ENCODE data around the gene MINDY2.

Gene MINDY2

GRCh38 chr15:58873267-58873666 lies 102.2 kb downstream of the MINDY2 start:
- no peak overlapping the region for H3K27ac ChIP-seq (ENCODE audit: low read length)
- H3K4me2 ChIP-seq (ENCODE audit: low read length), result no peak overlapping the region
- no peaks in the 10 kb centered on the region for H3K27me3 ChIP-seq (ENCODE audit: low read depth, low read length)
- no peaks in the 10 kb centered on the region for H4K20me1 ChIP-seq (ENCODE audit: insufficient read depth, low read length)
- TF ChIP-seq CTCF (IDR thresholded peaks at IDR 0.05; ENCODE audit: low read depth, low read length) (no peak), EZH2phosphoT487 (IDR thresholded peaks at IDR 0.05; ENCODE audit: low read depth) (no peak)
- peaks cover 17% of the 10 kb centered on the region for H3K36me3 ChIP-seq (replicated peaks; ENCODE audit: low read depth, low read length)
- H3K4me3 ChIP-seq (ENCODE audit: low read length), result no peak overlapping the region
- H3K9me3 ChIP-seq (ENCODE audit: insufficient read depth, low read length), result no peaks in the 10 kb centered on the region
- no peaks in the 10 kb centered on the region for H3K79me2 ChIP-seq (ENCODE audit: low read length)
- H3K4me1 ChIP-seq (ENCODE audit: low read length), result no peaks in the 10 kb centered on the region
- H2AFZ ChIP-seq (ENCODE audit: low read depth, low read length), result no peak overlapping the region
- no peak overlapping the region for H3K9ac ChIP-seq (ENCODE audit: low read length)

GRCh38 chr15:58875343-58875742 lies 104.2 kb downstream of the MINDY2 start:
- Histone ChIP-seq H3K4me1 (ENCODE audit: low read length) (no peaks in the 10 kb centered on the region), H3K4me2 (ENCODE audit: low read length) (no peak overlapping the region), H3K9ac (ENCODE audit: low read length) (no peak overlapping the region), H2AFZ (ENCODE audit: low read depth, low read length) (no peak overlapping the region), H3K27me3 (ENCODE audit: low read depth, low read length) (no peaks in the 10 kb centered on the region), H3K9me3 (ENCODE audit: insufficient read depth, low read length) (no peaks in the 10 kb centered on the region), H4K20me1 (ENCODE audit: insufficient read depth, low read length) (no peaks in the 10 kb centered on the region), H3K79me2 (ENCODE audit: low read length) (no peaks in the 10 kb centered on the region), H3K27ac (ENCODE audit: low read length) (no peak overlapping the region), H3K36me3 (replicated peaks; ENCODE audit: low read depth, low read length) (peaks cover 38% of the 10 kb centered on the region), H3K4me3 (ENCODE audit: low read length) (no peak overlapping the region)
- TF ChIP-seq CTCF (IDR thresholded peaks at IDR 0.05; ENCODE audit: low read depth, low read length) (no peak), EZH2phosphoT487 (IDR thresholded peaks at IDR 0.05; ENCODE audit: low read depth) (no peak)

GRCh38 chr15:58876306-58877106 lies 105.4 kb downstream of the MINDY2 start:
- Histone ChIP-seq H3K4me2 (ENCODE audit: low read length) (no peak overlapping the region), H3K9me3 (ENCODE audit: insufficient read depth, low read length) (no peaks in the 10 kb centered on the region), H3K27ac (ENCODE audit: low read length) (no peak overlapping the region), H3K9ac (ENCODE audit: low read length) (no peak overlapping the region), H3K27me3 (ENCODE audit: low read depth, low read length) (no peaks in the 10 kb centered on the region), H3K79me2 (ENCODE audit: low read length) (no peaks in the 10 kb centered on the region), H4K20me1 (ENCODE audit: insufficient read depth, low read length) (no peaks in the 10 kb centered on the region), H3K36me3 (replicated peaks; ENCODE audit: low read depth, low read length) (peaks cover 48% of the 10 kb centered on the region), H3K4me1 (ENCODE audit: low read length) (no peaks in the 10 kb centered on the region), H2AFZ (ENCODE audit: low read depth, low read length) (no peak overlapping the region), H3K4me3 (ENCODE audit: low read length) (no peak overlapping the region)
- TF ChIP-seq EZH2phosphoT487 (IDR thresholded peaks at IDR 0.05; ENCODE audit: low read depth), result no peak
- TF ChIP-seq CTCF (IDR thresholded peaks at IDR 0.05; ENCODE audit: low read depth, low read length), result no peak

- Histone ChIP-seq H3K9ac (ENCODE audit: low read length) (no peak overlapping the region), H3K36me3 (replicated peaks; ENCODE audit: low read depth, low read length) (peaks cover 58% of the 10 kb centered on the region), H3K27me3 (ENCODE audit: low read depth, low read length) (no peaks in the 10 kb centered on the region), H3K79me2 (ENCODE audit: low read length) (no peaks in the 10 kb centered on the region), H2AFZ (ENCODE audit: low read depth, low read length) (no peak overlapping the region), H4K20me1 (ENCODE audit: insufficient read depth, low read length) (no peaks in the 10 kb centered on the region), H3K4me1 (ENCODE audit: low read length) (no peaks in the 10 kb centered on the region), H3K4me2 (ENCODE audit: low read length) (no peak overlapping the region), H3K27ac (ENCODE audit: low read length) (no peak overlapping the region), H3K4me3 (ENCODE audit: low read length) (no peak overlapping the region), H3K9me3 (ENCODE audit: insufficient read depth, low read length) (no peaks in the 10 kb centered on the region)
- TF ChIP-seq EZH2phosphoT487 (IDR thresholded peaks at IDR 0.05; ENCODE audit: low read depth) (no peak), CTCF (IDR thresholded peaks at IDR 0.05; ENCODE audit: low read depth, low read length) (no peak)
These were observed 107.1 kb downstream of the MINDY2 start for GRCh38 chr15:58877999-58878825.

All from OCI-LY3 (cell line).